CD8-positive, alpha-beta memory T cell (primary cell): Measurements from ENCODE around the gene MADCAM1. TPM values are rescaled to one million over a fixed set of nuclear protein-coding genes. Genes with fewer than 3 reads are reported as not detected.

ENCODE experiments used
- CTCF ChIA-PET: fragments of 350-600 bp; sonication (Branson Sonifier 250); formaldehyde crosslinking; loops from one replicate; lab custom pipeline; 2021; ENCODE audit warnings: antibody characterized with exemption; lab: Charles Lee
- POLR2A ChIA-PET: fragments of 350-600 bp; sonication (Branson Sonifier 250); formaldehyde crosslinking; loops from one replicate; lab custom pipeline; 2021; ENCODE audit warnings: antibody characterized with exemption; lab: Charles Lee
- DNase-seq, 5 donors: peaks; one replicate each; pipeline versions ENCODE4 v3.0.0 to v3.0.0-alpha.2; 2020 to 2022; ENCODE audit warnings: mixed read lengths in 1 of 5
- H3K27ac ChIP-seq: one replicate; pipeline ENCODE4 v1.7.0; 2013; ENCODE audit warnings: low read depth, mild to moderate bottlenecking, low read length, moderate library complexity
- H3K27me3 ChIP-seq: 2 replicates; pipeline ENCODE4 v1.7.0; 2013; ENCODE audit warnings: low read length, mild to moderate bottlenecking; ENCODE audit not compliant: insufficient read depth, poor library complexity, severe bottlenecking
- H3K36me3 ChIP-seq: 2 replicates; pipeline ENCODE4 v1.7.0; 2013; ENCODE audit warnings: mild to moderate bottlenecking, low read length, moderate library complexity; ENCODE audit not compliant: insufficient read depth
- H3K4me1 ChIP-seq: 2 replicates; pipeline ENCODE4 v1.7.0; 2013; ENCODE audit warnings: mild to moderate bottlenecking, low read length, moderate library complexity; ENCODE audit not compliant: insufficient read depth
- H3K4me3 ChIP-seq: 2 replicates; pipeline ENCODE4 v1.7.0; 2013; ENCODE audit warnings: mild to moderate bottlenecking, low read length
- H3K9me3 ChIP-seq: 2 replicates; pipeline ENCODE4 v1.7.0; 2013; ENCODE audit warnings: mild to moderate bottlenecking, low read length
- H3K27ac Mint-ChIP-seq, 8 donors: one replicate each; pipeline ENCODE4 v1.8.0; 2020 to 2021; ENCODE audit warnings: mixed read lengths in 8 of 8, mild to moderate bottlenecking in 6 of 8, inconsistent platforms in 3 of 8, moderate library complexity in 3 of 8
- H3K27me3 Mint-ChIP-seq, 2 donors: one replicate each; pipeline ENCODE4 v1.8.0; 2020 to 2021; ENCODE audit warnings: mixed read lengths in 2 of 2, mild to moderate bottlenecking in 1 of 2, moderate library complexity in 1 of 2
- H3K36me3 Mint-ChIP-seq, 3 donors: one replicate each; pipeline ENCODE4 v1.8.0; 2020 to 2021; ENCODE audit warnings: mixed read lengths in 3 of 3, inconsistent platforms in 1 of 3, mild to moderate bottlenecking in 1 of 3
- H3K4me1 Mint-ChIP-seq, 3 donors: one replicate each; pipeline ENCODE4 v1.8.0; 2020 to 2021; ENCODE audit warnings: mixed read lengths in 3 of 3, inconsistent platforms in 1 of 3, mild to moderate bottlenecking in 1 of 3
- H3K4me3 Mint-ChIP-seq, 7 donors: one replicate each; pipeline ENCODE4 v1.8.0; 2020 to 2021; ENCODE audit warnings: mixed read lengths in 7 of 7, mild to moderate bottlenecking in 6 of 7, moderate library complexity in 4 of 7, inconsistent platforms in 2 of 7
- H3K9me3 Mint-ChIP-seq, 5 donors: one replicate each; pipeline ENCODE4 v1.8.0; 2020 to 2022; ENCODE audit warnings: mixed read lengths in 5 of 5, mild to moderate bottlenecking in 3 of 5, moderate library complexity in 2 of 5, inconsistent platforms in 1 of 5
- polyA plus RNA-seq: library from polyadenylated mRNA; unstranded; fragments of 300-500 nt; fragmentation: Illumina TruSeq; gene quantifications from one replicate; pipeline ENCODE4 v1.2.3, GENCODE V29; 2021
- total RNA-seq, 2 experiments: library from RNA; stranded (reverse); gene quantifications; one replicate each; pipeline ENCODE4 v1.2.3, GENCODE V29; 2021

The MADCAM1 gene
- total and polyA plus RNA-seq, 3 experiments from 2014 or later = 0.12 to 0.44 (median 0.33) TPM

GRCh38 chr19:461721-462551 lies 34.4 kb upstream of the MADCAM1 start:
- H3K9me3 Mint-ChIP-seq = peaks cover 0 to 4% (median 0%) of the 10 kb centered on the region in 5 donors
- H3K36me3 ChIP-seq = no peaks in the 10 kb centered on the region
- no peak overlapping the region for H3K27ac Mint-ChIP-seq
- H3K4me3 Mint-ChIP-seq = peak overlapping the region; percentile 53 to 71 (median 65)
- H3K4me1 ChIP-seq = no peaks in the 10 kb centered on the region
- POLR2A ChIA-PET = no interaction called here
- H3K4me3 ChIP-seq = no peak overlapping the region
- H3K27ac ChIP-seq = no peak overlapping the region
- peaks cover 12% of the 10 kb centered on the region for H3K27me3 ChIP-seq
- no peaks in the 10 kb centered on the region for H3K9me3 ChIP-seq
- CTCF ChIA-PET = no interaction called here
- no peak for DNase-seq
- no peaks in the 10 kb centered on the region for H3K36me3 Mint-ChIP-seq
- H3K4me1 Mint-ChIP-seq = peaks cover 8 to 14% (median 12%) of the 10 kb centered on the region in 3 donors
- peaks cover 10 to 24% of the 10 kb centered on the region in 2 donors for H3K27me3 Mint-ChIP-seq

GRCh38 chr19:463483-464207 lies 32.6 kb upstream of the MADCAM1 start:
- peaks cover 10 to 18% of the 10 kb centered on the region in 2 donors for H3K27me3 Mint-ChIP-seq
- peaks cover 6 to 9% (median 6%) of the 10 kb centered on the region in 3 donors for H3K4me1 Mint-ChIP-seq
- ChIA-PET POLR2A (no interaction called here), CTCF (no interaction called here)
- Histone ChIP-seq H3K27me3 (peaks cover 12% of the 10 kb centered on the region), H3K36me3 (no peaks in the 10 kb centered on the region), H3K4me3 (no peak overlapping the region), H3K9me3 (no peaks in the 10 kb centered on the region), H3K27ac (no peak overlapping the region), H3K4me1 (no peaks in the 10 kb centered on the region)
- H3K36me3 Mint-ChIP-seq = no peaks in the 10 kb centered on the region
- DNase-seq = no peak
- H3K27ac Mint-ChIP-seq = no peak overlapping the region
- H3K4me3 Mint-ChIP-seq = no peak overlapping the region
- peaks cover 0 to 4% (median 0%) of the 10 kb centered on the region in 5 donors for H3K9me3 Mint-ChIP-seq

- Mint-ChIP-seq H3K4me3 (no peak overlapping the region), H3K36me3 (no peaks in the 10 kb centered on the region), H3K27ac (no peak overlapping the region), H3K4me1 (peaks cover 6 to 9% (median 6%) of the 10 kb centered on the region in 3 donors), H3K9me3 (peaks cover 0 to 4% (median 0%) of the 10 kb centered on the region in 5 donors), H3K27me3 (peaks cover 10 to 18% of the 10 kb centered on the region in 2 donors)
- ChIA-PET POLR2A (no interaction called here), CTCF (no interaction called here)
- no peak for DNase-seq
- Histone ChIP-seq H3K27me3 (peaks cover 12% of the 10 kb centered on the region), H3K27ac (no peak overlapping the region), H3K9me3 (no peaks in the 10 kb centered on the region), H3K36me3 (no peaks in the 10 kb centered on the region), H3K4me3 (no peak overlapping the region), H3K4me1 (no peaks in the 10 kb centered on the region)
These were observed 32.1 kb upstream of the MADCAM1 start for GRCh38 chr19:464208-464545.

GRCh38 chr19:465056-465816 lies 31.1 kb upstream of the MADCAM1 start:
- no peaks in the 10 kb centered on the region for H3K4me1 ChIP-seq
- no peak overlapping the region for H3K4me3 ChIP-seq
- Mint-ChIP-seq H3K27me3 (peaks cover 4 to 13% of the 10 kb centered on the region in 2 donors), H3K4me1 (peaks cover 0 to 4% (median 2%) of the 10 kb centered on the region in 3 donors), H3K27ac (no peak overlapping the region), H3K9me3 (peaks cover 0 to 4% (median 0%) of the 10 kb centered on the region in 5 donors), H3K36me3 (no peaks in the 10 kb centered on the region), H3K4me3 (no peak overlapping the region)
- H3K27me3 ChIP-seq = peaks cover 7% of the 10 kb centered on the region
- H3K36me3 ChIP-seq = no peaks in the 10 kb centered on the region
- H3K9me3 ChIP-seq = no peaks in the 10 kb centered on the region
- POLR2A ChIA-PET = no interaction called here
- CTCF ChIA-PET = no interaction called here
- DNase-seq = no peak
- no peak overlapping the region for H3K27ac ChIP-seq

GRCh38 chr19:467554-467953 lies 28.7 kb upstream of the MADCAM1 start:
- ChIA-PET POLR2A (no interaction called here), CTCF (no interaction called here)
- H3K27me3 ChIP-seq = peaks cover 2% of the 10 kb centered on the region
- Mint-ChIP-seq H3K4me1 (no peaks in the 10 kb centered on the region), H3K4me3 (no peak overlapping the region), H3K9me3 (peaks cover 0 to 4% (median 0%) of the 10 kb centered on the region in 5 donors), H3K36me3 (no peaks in the 10 kb centered on the region), H3K27me3 (peaks cover 3 to 4% of the 10 kb centered on the region in 2 donors), H3K27ac (no peak overlapping the region)
- H3K4me1 ChIP-seq = no peaks in the 10 kb centered on the region
- no peak for DNase-seq
- no peaks in the 10 kb centered on the region for H3K9me3 ChIP-seq
- no peak overlapping the region for H3K4me3 ChIP-seq
- H3K36me3 ChIP-seq = no peaks in the 10 kb centered on the region
- no peak overlapping the region for H3K27ac ChIP-seq

- Histone ChIP-seq H3K27me3 (no peaks in the 10 kb centered on the region), H3K4me1 (no peaks in the 10 kb centered on the region), H3K27ac (no peak overlapping the region), H3K4me3 (no peak overlapping the region), H3K9me3 (no peaks in the 10 kb centered on the region), H3K36me3 (no peaks in the 10 kb centered on the region)
- Mint-ChIP-seq H3K4me1 (no peaks in the 10 kb centered on the region), H3K27me3 (peaks cover 0 to 3% of the 10 kb centered on the region in 2 donors), H3K36me3 (no peaks in the 10 kb centered on the region), H3K4me3 (no peak overlapping the region), H3K9me3 (peaks cover 0 to 2% (median 0%) of the 10 kb centered on the region in 5 donors), H3K27ac (no peak overlapping the region)
- POLR2A ChIA-PET = no interaction called here
- CTCF ChIA-PET = no interaction called here
- DNase-seq = no peak
These were observed 27.6 kb upstream of the MADCAM1 start for GRCh38 chr19:468587-469256.

GRCh38 chr19:469833-470232 lies 26.5 kb upstream of the MADCAM1 start:
- no peaks in the 10 kb centered on the region for H3K9me3 ChIP-seq
- ChIA-PET CTCF (interaction anchor here (0.6 kb wide), 1 partner anchor 22 kb away, joined by 3 read pairs; no protein-coding TSS in a partner anchor), POLR2A (no interaction called here)
- Mint-ChIP-seq H3K27me3 (peaks cover 0 to 2% of the 10 kb centered on the region in 2 donors), H3K9me3 (peaks cover 0 to 2% (median 0%) of the 10 kb centered on the region in 5 donors), H3K36me3 (no peaks in the 10 kb centered on the region), H3K27ac (no peak overlapping the region), H3K4me3 (no peak overlapping the region), H3K4me1 (no peaks in the 10 kb centered on the region)
- no peaks in the 10 kb centered on the region for H3K4me1 ChIP-seq
- no peak for DNase-seq
- H3K27ac ChIP-seq = no peak overlapping the region
- no peak overlapping the region for H3K4me3 ChIP-seq
- H3K36me3 ChIP-seq = no peaks in the 10 kb centered on the region
- no peaks in the 10 kb centered on the region for H3K27me3 ChIP-seq
